ENCODE measurements around the gene SLC16A3. TPM values are rescaled to one million over a fixed set of nuclear protein-coding genes. Genes with fewer than 3 reads are reported as not detected.

Gene SLC16A3
- total and polyA plus RNA-seq, 2 donors (not counting 3 experiments of a cell fraction or from before 2014, with no cell fraction given), result 95.9 to 171 TPM

GRCh38 chr17:82221341-82221902 is 7.4 kb upstream of the SLC16A3 start:
- ChIA-PET POLR2A (no interaction called here), CTCF (interaction anchor here (1.3 to 2.2 kb wide), 2 partner anchors 8 to 16 kb away, joined by 3 to 9 read pairs; partner anchors contain the start of gene SLC16A3)
- FAIRE-seq (no peak), DNase-seq (ENCODE audit: low read depth, low spot score) (no peak)
- dilution Hi-C loops (cut with MboI; ENCODE audit: extremely low pct_ligation_motif_present, low sequenced_read_pairs) (no loop called here), intact Hi-C loops (cut with micrococcal nuclease) (no loop called here)
- H3K9me1 ChIP-seq (replicated peaks; ENCODE audit: control insufficient read depth, extremely low read depth, insufficient read depth, low read length), result no peaks in the 10 kb centered on the region
- no peaks in the 10 kb centered on the region for H3K9me3 ChIP-seq (replicated peaks; ENCODE audit: control insufficient read depth, insufficient read depth, low read length)
- H3K4me1 ChIP-seq (ENCODE audit: control insufficient read depth, extremely low read depth, insufficient read depth, low read length), result peaks cover 15% of the 10 kb centered on the region
- TF ChIP-seq POLR2A (IDR thresholded peaks at IDR 0.05; ENCODE audit: low read depth, low read length) (no peak), MYC (IDR thresholded peaks at IDR 0.05; ENCODE audit: low read depth, low read length) (no peak), MAX (IDR thresholded peaks at IDR 0.05; ENCODE audit: insufficient read depth, insufficient read length) (no peak), JUN (IDR thresholded peaks at IDR 0.05; ENCODE audit: borderline replicate concordance, insufficient read depth, insufficient read length, low read depth) (no peak), CTCF (IDR thresholded peaks at IDR 0.05; ENCODE audit: extremely low read depth in 1 of 2, insufficient read depth in 1 of 2, low read depth in 1 of 2, low read length in 2 of 2) (no peak), FOS (IDR thresholded peaks at IDR 0.05; ENCODE audit: borderline replicate concordance, insufficient read depth, low read length) (no peak)
- no peaks in the 10 kb centered on the region for H4K20me1 ChIP-seq (replicated peaks; ENCODE audit: control insufficient read depth, extremely low read depth, insufficient read depth, low read length)
- H3K4me2 ChIP-seq (ENCODE audit: insufficient read depth, low read length), result no peak overlapping the region
- H3K36me3 ChIP-seq (ENCODE audit: control insufficient read depth in 2 of 2, extremely low read depth in 1 of 2, insufficient read depth in 2 of 2, low read length in 2 of 2), result no peaks in the 10 kb centered on the region
- H3K79me2 ChIP-seq (ENCODE audit: control insufficient read depth, insufficient read depth, low read length), result no peaks in the 10 kb centered on the region
- no peaks in the 10 kb centered on the region for H3K27me3 ChIP-seq (ENCODE audit: control insufficient read depth in 2 of 2, insufficient read depth in 2 of 2, low read length in 2 of 2)
- no peak overlapping the region for H3K9ac ChIP-seq (replicated peaks; ENCODE audit: extremely low read depth, insufficient read depth, low read length)
- no peak overlapping the region for H2AFZ ChIP-seq (ENCODE audit: low read depth, low read length)
- no peak overlapping the region for H3K4me3 ChIP-seq (replicated peaks in 1 of 3; ENCODE audit: insufficient read depth in 1 of 3, low read depth in 1 of 3, low read length in 3 of 3)
- H3K27ac ChIP-seq (ENCODE audit: insufficient read depth, low read depth, low read length), result no peak overlapping the region
- BruUV-seq (replicated peaks), result no TSS peak
